ENCODE results near the gene MTG2.

The MTG2 gene

DNA sequence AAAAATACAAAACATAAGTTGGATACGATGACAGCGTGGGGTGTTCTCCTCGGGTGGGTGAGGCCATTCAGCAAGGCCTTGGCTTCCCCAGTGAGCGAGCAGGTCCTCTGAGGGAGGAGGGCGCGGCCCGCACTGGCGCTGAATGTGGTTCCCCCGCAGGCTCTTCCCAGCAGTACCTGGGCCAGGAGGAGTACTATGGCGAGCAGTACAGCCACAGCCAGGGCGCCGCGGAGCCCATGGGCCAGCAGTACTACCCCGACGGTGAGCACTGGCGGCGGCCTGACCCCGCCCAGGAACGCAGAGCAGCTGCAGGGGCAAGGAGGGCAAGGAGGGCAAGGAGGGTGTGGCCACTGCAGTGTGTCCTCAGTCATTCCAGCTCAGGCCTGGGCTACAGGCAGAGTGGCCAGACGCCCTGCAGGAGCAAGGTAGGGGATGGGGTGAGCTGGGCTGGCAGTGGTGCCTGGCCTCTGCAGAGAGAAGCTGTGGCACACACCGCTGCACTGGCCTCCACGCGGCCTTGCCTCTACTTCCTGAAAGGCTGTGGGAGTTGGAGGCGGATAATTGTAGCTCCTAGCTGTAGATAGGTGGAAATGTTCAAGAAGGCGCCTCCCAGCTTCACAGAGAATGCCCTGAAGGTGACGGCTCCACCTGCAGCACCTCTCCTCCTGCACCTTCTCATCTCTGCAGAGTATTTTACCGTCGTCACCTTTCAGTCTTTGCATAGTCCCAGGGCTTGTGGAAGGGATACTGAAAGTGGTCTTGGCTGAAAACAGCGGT, 18.7 kb upstream of the MTG2 start:
- no peak for DNase-seq

DNA sequence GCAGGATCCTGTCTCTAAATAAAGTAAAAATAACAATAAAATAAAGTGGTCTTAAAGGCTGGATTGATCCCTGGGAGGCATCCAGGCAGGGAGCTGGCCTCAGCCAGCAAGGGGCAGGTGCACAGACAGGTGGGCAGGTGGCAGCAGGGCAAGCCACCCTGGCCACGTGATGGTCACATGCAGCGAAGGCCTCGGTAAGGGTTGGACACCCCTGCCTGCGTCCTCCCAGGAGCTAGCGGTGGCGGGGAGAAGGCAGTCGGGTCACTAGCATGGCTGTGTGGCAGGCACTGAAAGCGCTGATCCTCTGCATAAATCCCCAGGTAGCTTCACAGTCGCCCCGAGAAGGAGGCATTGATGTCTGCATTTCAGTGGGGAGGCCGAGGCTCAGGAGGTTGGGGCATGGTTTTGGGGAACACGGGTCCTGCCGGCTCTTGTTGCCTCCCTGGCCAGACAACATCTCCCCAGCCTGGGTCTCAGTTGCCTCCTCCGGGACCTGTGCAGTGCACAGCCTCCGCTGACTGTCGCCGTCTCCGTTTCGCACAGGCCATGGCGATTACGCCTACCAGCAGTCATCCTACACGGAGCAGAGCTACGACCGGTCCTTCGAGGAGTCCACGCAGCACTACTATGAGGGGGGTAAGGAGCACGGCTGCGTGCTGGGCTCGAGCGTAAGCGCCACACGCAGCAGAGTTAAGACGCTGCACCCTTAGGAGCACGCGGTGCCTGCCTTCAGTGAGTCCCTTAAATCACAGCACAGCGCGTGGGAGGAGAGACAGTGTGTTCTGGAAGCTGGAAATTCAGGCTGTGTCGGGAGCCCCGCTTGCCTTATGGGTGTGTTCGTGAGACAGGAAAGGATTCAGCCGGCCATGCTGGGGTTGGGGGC, 17.7 kb upstream of the MTG2 start:
- DNase-seq: no peak

DNA sequence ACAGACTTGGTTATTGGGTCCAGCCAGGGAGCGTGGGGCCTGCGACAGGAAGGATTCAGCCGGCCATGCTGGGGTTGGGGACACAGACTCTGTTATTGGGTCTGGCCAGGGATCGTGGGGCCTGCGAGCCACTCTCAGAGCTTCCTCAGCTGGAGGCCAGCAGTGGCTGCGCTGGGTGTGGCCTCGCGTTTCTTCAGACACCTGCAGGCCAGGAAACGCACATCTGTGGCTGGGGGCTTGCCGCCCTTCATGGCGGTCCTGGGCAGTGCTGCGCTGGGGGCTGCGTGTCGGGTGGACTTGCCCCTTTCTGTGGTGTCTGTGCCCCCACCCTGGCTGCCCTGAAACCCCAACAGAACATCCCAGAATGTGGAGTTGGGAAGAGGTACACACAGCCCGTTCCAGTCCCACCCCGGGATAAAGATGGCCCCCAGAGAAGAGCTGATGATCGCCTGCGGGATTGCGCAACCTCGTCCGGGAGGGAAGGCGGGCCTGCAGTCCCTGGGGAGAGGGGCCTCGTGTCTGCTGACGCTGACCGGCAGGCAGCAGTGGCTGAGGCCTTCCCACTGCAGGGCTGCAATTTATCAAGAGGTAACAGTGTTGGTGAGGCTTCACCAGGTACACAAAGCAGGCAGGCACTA, 16.9 kb upstream of the MTG2 start:
- no peak for DNase-seq

DNA sequence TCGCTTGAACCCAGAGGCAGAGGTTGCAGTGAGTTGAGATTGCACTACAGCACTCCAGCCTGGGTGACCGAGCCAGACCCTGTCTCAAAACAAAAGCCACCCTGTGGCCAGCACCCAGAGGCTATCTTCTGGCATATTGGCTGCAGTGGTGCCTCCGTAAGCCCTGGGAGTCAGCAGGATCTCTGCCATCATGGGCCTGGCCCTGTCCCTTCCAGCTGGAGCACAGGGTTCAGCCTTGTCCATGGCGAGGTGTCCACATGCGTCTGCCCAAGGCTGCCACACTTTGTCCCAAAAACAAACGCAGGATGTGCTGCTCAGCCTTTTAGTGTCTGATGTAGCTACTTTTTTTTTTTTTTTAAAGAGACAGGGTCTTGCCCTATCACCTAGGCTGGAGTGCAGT, 15.4 kb upstream of the MTG2 start:
- DNase-seq: no peak

DNA sequence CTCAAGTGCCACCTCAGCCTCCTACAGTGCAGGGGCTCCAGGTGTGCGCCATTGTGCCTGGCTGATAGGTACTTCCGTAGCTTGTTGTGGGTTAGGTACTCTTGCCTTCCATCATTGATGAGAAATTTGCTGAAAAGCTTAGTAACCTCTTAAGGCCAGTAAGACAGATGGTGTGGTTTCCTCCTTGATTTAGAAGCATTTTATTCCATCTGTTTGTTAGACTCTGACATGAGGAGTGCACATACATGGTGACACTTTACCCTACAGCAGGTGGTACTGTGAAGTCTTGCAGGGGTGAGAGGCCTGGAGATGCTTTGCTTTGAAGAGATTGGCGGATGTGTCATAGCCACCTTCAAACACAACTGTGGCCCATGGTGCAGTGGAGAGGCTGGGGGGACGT, 14.8 kb upstream of the MTG2 start:
- no peak for DNase-seq

DNA sequence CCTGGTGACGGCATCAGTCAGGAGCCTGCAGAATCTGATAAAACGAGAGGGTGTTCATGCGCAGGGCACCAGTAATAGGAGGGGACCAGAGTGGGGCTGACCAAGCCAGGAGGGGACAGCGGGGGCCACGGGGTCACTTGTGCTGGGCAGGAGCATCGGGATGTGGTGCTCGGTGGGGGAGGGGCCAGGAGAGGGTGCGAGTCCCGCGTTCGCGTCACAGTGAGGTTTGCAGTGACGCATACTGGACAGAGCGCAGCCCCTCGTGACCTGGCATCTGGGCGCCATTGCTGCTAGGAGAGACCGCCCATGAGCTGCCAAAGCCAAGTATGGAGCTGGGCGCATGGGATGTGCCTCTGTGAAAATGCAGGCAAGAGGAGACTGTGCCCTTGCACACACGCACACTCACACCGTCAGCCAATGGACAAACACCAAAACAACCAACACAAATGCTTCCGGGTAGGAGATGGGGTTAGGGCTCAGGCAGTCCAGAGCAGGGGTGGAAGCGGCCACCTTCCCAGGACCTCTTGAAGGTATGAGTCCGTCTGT, 13.9 kb upstream of the MTG2 start:
- no peak for DNase-seq

DNA sequence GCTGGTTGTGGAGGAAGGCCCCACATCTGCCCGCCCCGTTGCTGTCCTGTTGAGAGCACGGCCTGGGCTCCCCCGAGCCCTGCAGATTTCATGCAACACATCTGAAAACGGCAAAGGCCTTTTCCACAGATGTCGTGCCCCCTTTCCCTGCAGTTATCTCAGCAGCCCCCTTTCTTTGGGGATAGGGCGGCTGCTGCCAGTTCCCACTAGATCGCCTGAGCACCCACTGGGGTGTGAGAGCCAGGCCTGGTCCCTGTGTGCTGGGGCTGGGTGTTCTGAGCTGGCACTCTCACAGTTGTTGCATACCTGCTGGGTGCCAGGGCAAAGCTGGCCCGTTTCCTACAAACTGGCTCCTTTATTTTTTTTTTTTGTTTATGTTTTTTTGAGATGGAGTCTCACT, 12.3 kb upstream of the MTG2 start:
- no peak for DNase-seq

DNA sequence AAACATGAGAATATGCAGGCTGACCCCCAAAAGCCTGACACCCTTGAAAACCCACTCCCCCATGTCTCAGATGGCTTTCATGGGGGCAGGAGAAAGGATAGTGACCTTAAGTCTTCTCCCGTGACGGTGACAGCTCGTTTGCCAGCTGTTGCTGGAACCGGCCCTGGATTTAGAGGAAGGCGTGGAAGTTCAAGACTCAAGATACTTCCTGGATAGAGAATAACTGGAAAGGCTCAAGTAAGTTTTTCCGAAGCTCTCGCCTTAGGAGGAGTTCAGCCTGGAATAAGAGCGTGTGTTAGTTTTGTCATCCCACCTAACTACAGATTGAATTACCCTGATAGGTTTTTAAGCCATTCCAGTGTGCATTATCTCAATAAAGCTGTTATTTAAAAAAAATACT, 11.6 kb upstream of the MTG2 start:
- DNase-seq: no peak

DNA sequence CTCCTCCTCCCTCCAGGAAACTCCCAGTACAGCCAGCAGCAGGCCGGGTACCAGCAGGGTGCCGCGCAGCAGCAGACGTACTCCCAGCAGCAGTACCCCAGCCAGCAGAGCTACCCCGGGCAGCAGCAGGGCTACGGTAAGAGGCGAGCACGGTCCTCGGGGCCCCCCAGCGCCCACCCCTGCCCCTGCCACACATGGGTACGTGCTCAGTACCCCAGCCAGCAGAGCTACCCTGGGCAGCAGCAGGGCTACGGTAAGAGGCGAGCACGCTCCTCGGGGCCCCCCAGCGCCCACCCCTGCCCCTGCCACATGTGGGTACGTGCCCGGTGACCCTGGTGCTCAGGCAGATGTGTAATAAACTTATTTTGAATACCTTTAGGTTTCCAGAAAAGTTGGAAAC, 10.2 kb upstream of the MTG2 start:
- DNase-seq: no peak

DNA sequence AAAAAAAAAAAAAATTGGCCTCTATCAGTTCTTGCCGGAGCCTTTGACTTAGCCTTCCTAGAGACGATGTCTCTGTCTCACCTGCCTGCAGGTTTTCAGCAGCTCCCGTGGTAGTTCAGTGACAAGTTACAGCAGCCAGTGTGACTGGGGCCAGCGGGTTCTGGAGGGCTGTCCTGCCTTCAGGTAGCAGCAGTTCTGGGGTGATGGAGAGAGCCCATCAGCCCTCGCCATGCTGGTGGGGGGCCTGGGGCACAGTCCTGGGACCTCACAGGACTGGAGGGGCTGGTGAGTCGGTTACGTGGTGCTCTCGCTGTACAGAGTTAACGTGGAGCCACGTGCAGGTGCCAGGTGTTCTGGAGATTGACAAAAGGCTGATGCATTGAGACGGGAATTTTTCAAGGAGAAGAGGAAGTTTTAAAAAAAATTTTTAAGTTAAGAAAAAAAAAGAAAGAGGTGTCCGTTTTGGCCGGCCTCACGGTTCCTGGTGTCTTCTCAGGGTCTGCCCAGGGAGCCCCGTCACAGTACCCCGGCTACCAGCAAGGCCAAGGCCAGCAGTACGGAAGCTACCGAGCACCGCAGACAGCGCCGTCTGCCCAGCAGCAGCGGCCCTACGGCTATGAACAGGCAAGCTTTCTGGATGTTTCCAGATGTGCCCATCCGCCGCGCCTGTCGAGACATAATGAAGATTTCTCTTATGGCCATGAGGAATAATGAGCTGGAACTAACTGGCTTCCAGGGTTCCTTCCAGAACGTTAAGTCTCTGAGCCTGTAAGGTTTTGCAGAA, 8.6 kb upstream of the MTG2 start:
- no peak for DNase-seq

DNA sequence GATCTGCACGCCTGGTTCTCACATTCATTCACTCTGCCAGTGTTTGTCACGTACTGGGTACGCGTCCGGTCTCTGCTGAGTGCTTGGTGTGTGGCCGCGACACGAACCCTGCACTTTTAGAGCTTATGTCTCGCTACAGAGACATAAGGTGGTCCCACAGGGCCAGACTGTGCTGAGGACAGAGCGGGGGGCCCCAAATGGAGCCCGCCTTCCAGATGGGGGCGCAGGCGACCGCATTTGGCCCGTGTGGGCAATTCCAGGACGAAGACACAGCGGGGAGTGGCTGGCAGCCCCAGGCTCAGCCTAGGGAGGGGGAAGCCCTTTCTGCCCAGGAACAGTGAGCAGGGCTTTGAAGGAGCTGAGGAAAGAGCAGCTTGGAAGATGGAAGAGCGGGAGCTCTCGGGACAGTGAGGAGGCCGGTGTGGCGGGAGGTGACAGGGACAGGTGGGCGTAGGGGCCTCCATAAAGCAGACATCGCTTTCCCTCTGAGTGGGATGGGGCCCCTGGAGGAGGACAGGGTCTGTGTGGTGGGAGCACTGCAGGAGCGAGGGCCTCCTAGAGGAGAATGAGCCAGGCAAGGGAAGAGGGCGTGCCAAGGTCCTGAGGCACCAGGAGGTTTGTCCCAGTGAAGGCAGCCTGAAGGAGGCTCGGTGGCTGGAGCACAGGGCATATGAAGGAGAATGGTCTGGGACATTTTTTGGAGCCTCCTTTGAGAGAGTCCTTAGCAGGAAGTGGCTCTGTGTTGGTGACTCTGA, 7.8 kb upstream of the MTG2 start:
- no peak for DNase-seq

DNA sequence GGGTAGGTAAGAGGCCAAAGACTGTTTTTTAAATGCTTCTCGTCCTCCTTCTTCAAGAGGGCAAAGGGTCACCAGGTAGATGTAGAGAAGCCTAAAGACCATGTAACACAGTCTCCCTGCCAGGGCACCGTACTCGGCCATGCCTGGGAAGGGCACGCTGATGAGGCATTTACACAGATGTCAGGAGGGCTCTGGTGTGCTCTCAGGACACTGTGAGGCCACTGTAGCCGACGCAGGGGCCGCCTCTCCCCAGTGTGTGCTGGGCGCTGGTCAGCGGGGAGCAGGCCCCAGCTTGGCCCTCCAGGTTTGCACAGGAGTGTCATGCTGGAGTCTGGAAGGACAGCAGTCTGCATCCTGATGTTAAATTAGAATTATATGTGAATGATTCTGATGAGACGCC, 7.1 kb upstream of the MTG2 start:
- DNase-seq: no peak

DNA sequence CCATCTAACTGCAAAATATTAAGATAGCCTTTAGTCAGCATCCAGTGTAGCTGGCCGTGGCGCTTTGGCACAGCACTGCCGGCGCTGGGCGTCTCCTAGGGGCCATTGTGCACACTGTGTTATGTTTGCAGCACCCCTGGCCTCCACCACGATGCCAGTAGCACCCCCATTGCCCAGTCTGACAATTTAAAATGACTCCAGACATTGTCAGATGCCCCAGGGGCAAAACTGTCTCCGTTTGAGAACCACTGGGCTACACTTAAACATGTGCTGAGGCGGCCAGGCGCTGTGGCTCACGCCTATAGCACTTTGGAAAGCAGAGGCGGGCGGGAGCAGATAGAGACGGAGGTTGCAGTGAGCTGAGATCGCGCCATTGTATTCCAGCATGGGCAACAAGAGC, 6.0 kb upstream of the MTG2 start:
- DNase-seq: no peak

DNA sequence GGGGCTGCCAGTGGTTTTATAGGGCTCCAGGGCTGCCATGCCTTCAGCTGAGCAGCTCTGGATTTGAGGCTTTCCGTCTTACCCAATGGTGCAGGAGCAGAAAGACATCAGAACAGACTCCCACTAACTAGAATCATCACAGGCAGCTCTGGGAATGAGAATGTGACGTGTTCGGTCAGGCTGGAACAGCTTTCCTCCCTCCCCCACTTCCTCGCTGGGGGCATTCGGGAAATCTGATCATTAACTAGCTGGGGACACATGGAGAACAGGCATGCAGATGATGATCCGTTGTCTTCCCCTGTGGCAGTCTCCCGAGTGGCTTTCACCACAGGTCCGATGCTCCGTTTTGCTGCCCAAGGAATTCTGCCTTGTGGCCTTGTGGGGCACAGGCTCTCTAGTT, 5.5 kb upstream of the MTG2 start:
- DNase-seq: no peak

DNA sequence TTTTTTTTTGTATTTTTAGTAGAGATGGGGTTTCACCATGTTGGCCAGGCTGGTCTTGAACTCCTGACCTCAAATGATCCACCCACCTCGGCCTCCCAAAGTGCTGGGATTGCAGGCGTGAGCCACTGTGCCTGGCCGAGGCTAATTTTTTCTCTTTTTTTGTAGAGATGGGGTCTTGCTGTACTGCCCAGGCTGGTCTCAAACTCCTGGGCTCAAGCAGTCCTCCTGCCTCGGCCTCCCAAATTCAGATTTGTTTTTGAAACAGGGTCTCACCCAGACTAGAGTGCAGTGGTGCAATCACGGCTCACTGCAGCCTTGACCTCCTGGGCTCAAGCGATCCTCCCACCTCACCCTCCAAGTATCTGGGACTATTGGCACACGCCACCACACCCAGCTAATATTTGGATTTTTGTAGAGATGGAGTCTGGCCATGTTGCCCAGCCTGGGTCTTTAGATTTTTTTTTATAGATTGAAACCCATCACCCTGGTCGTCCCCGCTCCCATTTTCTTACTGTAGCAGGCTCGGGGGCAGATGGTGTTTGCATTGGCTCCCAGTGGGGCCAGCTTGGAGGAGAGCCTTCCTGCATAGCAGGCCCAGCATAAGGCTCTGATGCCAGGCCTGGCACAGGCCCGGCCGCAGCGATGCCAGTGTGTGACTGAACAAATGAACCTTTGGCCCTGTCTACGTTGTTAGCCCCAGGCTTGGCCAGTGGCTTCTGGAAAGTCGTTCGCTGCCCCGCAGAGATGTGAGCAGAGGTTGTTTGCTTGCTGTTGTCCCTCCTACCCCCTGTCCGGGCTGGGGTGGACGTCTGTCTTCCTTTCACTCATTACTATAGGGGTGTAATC, 4.3 kb upstream of the MTG2 start:
- no peak for DNase-seq

DNA sequence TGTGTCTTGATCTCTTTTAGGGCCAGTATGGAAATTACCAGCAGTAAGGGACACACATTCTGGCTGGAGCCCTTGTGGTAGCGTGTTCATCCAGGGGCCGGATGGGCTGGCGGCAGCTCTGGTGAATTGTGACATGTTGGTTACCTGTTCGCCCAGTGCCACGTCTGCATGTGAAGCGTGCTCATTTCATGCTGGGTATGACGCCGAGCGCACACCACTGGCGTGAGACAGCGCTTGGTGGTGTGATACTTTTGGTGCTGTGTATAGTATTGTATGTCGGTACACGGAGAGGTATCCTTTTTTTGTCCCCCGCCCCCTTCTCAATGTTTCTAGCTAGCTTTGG, 3.7 kb upstream of the MTG2 start:
- DNase-seq: no peak

DNA sequence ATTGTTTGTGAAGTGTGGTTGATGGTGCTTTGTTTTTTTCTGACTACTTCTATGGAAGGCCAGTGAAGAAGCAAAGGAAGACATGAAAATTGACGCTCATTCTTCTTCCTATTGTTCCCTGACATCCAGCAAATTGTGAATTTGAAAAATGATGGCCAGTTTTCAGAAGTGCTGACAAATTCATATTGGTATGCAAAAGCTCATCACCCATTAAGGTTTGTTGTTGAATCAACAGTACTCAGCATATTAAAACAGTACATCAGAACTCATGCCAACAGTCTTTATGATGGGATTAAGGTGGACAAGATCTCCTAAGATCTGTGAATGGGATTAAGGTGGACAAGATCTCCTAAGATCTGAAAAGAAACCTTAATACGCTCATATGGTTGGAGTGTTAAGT, 1.0 kb upstream of the MTG2 start:
- no peak for DNase-seq

DNA sequence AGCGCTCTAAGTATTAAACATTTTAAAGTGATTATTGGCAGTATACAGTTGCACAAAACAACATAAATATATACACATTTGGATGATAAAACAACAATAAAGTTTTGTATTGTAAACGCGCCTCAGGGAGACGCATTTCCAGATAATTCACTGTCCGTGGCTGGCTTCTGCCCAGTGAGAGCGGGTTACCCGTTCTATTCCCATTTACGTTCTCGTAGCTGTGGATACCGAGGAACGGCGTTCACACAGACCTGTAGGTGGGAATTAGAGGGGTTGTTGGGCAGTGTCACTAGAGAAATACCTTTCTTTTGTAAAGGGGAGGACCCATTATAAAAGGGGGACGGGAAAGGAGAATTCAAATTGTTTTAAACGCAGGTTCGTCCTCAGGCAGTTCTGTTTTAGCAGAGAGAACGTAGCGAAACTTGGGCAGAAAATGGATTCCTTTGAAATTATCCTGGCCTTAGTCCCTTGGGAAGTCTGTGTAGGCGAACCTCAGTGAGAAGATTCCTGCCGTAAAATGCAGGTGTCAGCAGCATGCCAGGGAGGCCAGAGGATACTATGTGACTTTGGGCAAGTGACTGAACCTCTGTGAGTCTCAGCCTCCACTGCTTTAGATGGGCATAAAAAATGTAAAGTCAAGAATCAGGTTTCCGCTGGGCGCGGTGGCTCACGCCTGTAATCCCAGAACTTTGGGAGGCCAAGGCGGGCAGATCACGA, 756 bp downstream of the MTG2 start:
- DNase-seq: no peak

DNA sequence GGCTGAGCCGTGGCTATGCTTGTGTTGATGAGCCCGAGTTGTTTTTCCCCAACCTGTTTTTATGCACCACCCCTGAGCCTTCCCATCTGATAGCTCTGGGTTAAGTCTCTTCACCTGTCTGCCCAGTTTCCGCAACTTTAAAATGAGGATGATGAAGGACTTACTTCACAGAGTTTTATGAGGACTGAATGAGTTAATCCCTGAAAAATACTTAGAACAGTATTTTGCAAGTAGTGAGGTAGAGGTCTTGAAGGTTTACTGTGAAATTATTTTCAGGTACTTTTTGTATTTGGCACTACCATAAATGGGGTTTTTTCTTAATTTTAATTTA, 3.2 kb downstream of the MTG2 start:
- no peak for DNase-seq
